GM19238 (cell line): ENCODE results near the gene XPNPEP2.
A peak's percentile ranks its signal among the peaks of the same experiment; 100 is the strongest.

Experiments used
- DNase-seq: peaks from one replicate; pipeline ENCODE4 v3.0.0; 2011; ENCODE audit warnings: low spot score; ENCODE audit not compliant: insufficient read length

XPNPEP2 gene

DNA sequence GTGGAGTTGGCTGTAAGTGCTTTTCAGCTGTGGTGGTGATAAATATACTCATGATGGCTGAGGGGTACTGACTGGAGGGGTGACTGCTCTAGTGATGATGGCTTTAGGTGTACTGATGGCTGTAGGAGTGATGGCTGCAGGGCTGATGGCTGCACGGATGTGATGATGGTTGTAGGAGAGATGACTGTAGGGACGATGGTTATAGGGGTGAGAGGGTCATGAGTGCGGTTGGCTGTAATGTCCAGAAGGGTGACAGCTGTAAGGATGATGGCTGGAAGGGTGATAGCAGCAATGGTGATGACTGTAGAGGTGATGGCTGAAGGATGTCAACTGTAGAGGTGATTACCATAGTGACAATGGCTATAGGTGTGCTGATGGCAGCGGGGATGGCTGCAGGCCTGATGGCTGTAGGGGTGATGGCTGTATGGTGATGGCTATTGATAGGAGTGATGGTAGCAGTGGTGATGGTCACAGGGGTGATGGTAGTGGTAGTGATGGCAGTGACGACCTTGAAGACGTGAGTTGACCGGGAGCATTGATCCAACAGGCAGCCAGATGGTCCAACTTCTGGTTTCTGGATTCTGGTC lies 40.4 kb downstream of the XPNPEP2 start:
- no peak for DNase-seq

DNA sequence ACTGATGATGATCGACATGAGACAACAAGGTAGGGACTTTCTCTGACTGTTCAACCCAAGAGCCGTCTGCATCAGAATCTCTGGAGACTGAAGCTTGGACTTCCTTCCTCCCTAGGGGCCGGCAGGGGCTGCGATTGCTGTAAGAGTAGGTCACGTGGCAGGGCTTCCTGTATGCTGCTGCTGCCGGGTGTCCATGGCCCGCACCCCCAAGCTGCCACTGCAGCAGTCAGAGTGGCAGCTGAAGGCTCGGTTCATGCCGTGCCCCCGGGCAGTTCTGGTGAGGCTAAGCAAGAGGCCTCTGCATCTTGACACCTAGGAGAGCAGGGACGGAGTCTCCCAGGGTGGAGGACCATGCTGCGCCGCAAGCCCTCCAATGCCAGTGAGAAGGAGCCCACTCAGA lies 41.0 kb downstream of the XPNPEP2 start, which contains the start of gene SASH3:
TSS of gene SASH3 (plus strand) at position 203 of the 400 bp plus-strand sequence. CDS start at position 352, 149 bp downstream.
- DNase-seq: no peak

- no peak for DNase-seq
Observed at GRCh38 chrX:129780441-129781105, 41.8 kb downstream of the XPNPEP2 start.

- DNase-seq: peak; percentile 70
Observed at GRCh38 chrX:129781134-129781672, 42.4 kb downstream of the XPNPEP2 start.

GRCh38 chrX:129781680-129782495 lies 43.1 kb downstream of the XPNPEP2 start:
- no peak for DNase-seq

DNA sequence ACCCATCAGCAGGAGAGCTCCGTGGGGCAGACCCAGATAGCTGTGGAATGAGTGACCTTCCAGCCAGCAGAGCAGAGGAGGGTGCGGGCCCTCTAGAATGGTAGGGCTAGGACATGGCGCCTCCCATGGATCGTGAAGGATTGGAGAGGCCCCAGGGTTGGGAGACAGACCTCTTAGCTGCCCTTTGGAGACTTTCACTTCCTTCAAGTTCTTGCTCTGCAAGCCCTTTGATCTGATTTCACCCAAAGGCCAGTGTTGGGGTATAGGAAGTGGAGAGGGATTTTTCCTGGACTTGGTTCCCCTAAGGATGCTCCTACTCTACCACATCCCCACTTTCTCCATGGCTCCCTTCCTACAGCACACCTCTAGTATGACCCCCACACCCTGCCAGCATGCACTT lies 43.9 kb downstream of the XPNPEP2 start:
- no peak for DNase-seq

DNA sequence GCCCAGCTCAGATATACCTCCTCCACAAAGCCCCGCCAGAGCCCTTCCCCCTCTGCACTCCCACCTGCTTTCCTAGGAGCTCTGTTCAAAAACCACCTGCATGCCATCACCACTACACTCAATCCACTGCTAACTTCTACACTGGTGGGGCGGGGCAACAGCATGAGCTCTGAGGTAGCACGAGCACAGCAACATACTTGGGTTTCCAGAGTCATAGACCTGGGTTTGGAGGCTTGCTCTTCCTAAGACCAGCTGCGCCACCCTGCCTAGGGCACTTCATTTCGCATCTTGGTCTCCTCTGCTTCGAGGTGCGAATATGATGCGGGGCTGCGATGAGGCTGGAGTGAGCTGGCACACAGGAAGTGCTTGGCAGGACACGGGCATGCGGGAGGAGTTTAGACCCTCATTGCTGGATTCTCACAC lies 44.5 kb downstream of the XPNPEP2 start:
- DNase-seq: no peak

DNA sequence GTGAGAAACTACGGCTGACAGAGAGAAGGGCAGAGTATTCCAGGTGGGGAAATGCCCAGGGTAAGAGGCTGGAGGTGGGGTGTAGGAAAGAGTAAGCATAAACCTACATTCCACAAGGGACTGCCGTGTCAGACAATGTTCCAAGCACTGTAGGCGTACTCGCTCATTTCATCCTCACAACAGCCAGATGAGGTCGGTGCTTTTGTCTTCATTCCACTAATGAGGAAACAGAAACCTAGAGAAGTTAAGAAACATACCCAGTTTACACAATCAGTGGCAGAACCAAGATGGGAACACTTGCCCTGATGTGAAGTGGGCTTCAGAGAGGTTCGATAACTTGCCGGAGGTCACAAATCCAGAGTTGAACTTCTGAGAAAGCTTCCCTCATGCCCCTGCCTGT lies 45.6 kb downstream of the XPNPEP2 start:
- DNase-seq: no peak

- no peak for DNase-seq
Observed at GRCh38 chrX:129785160-129785947, 46.6 kb downstream of the XPNPEP2 start.

DNA sequence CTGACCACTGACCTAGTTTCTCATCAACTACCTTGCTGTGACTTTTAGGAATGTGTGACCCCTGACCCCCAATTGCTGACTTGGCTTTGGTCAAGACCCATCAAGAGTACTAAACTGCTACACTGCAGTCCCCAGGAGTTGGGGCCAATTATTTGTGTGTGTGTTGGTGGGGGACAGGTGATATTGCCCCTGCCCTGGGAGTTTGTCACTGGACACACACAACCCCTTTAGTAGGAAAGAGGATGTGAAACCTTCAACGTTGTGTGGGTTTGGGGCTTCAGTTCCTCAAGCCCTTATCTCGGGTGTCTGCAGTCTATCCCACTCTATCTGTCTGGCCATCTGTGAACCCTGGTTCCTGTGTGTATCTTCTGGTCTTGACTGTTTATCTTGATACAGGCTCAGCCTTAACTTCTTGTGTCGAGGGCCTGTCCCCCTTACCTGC lies 47.5 kb downstream of the XPNPEP2 start:
- peak; percentile 45 for DNase-seq

- no peak for DNase-seq
Observed at GRCh38 chrX:129787336-129788055, 48.7 kb downstream of the XPNPEP2 start.

DNA sequence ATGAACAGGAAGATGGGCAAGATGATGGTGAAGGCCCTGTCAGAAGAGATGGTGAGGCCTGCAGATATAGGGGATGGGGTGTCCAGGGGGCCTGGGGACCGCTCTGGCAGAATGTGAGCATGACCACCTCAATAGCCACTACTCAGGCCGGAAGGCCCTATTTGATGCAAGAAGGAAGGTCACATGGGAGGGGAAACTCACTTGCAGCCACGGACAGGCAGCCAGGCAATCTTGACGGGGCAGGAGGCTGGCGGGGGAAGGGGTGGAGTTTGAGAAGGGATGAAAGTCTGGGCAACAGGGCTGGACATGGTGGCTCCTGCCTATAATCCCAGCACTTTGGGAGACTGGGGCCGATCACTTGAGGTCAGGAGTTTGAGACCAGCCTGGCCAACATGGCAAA lies 49.7 kb downstream of the XPNPEP2 start:
- no peak for DNase-seq

GRCh38 chrX:129790146-129790545 lies 51.4 kb downstream of the XPNPEP2 start:
- no peak for DNase-seq

GRCh38 chrX:129790808-129791207 lies 52.0 kb downstream of the XPNPEP2 start:
- DNase-seq: no peak

GRCh38 chrX:129791336-129791735 lies 52.6 kb downstream of the XPNPEP2 start:
- DNase-seq: no peak

GRCh38 chrX:129791961-129792570 lies 53.3 kb downstream of the XPNPEP2 start:
- DNase-seq: no peak

DNA sequence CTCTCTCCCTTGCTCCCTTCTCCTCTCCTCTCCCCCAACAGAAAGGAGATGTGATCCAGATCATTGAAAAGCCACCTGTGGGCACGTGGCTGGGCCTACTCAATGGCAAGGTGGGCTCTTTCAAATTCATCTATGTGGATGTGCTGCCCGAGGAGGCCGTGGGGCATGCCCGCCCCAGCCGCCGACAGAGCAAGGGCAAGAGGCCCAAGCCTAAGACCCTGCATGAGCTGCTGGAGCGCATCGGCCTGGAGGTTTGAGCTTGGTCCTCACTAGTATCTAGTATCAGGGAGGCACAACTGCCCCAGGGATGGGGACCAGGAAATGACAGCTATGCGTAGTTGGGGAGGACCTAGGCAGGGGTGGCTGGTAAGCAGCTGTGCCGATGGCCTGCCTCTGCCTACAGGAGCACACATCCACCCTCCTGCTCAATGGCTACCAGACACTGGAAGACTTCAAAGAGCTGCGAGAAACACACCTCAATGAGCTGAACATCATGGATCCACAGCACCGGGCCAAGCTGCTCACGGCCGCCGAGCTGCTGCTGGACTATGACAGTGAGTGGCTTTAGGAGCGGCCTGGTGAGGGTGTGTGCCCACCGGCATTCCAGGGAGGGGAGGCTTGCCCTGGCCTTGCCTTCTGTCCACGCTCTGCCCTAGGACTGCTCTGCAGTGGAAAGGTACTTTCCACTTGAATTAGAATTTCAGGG lies 54.0 kb downstream of the XPNPEP2 start:
- DNase-seq: no peak

DNA sequence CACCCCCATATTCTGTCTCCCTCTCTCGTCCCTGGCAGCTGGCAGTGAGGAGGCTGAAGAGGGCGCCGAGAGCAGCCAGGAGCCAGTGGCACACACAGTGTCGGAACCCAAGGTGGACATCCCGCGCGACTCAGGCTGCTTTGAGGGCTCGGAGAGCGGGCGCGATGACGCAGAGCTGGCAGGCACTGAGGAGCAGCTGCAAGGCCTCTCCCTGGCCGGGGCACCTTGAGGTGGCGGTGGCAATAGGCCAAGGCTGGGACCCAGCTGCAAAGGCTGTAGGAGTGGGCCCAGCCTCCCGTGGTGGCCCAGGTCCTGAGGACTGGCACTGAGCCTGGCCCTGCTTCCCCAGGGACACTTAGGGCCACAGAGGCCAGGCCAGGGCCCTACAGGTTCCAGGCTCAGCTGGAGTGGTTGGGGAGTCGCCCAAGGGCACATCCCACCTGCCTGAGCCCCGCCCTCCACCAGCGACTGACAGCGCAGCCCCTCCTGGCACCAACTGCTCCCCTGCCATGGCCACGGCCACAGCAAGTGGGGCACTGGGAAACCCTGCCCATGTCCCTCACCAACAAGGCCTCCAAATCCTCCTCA lies 54.9 kb downstream of the XPNPEP2 start:
- DNase-seq: no peak

GRCh38 chrX:129795584-129795983 lies 56.8 kb downstream of the XPNPEP2 start:
- DNase-seq: no peak
